Left forelimb (tissue), 1 donor: ENCODE data around the gene P2RY2.

Experiments
- DNase-seq: peaks from one replicate; pipeline ENCODE4 v3.0.0-alpha.2; 2018; ENCODE audit warnings: low spot score

P2RY2 gene

DNA sequence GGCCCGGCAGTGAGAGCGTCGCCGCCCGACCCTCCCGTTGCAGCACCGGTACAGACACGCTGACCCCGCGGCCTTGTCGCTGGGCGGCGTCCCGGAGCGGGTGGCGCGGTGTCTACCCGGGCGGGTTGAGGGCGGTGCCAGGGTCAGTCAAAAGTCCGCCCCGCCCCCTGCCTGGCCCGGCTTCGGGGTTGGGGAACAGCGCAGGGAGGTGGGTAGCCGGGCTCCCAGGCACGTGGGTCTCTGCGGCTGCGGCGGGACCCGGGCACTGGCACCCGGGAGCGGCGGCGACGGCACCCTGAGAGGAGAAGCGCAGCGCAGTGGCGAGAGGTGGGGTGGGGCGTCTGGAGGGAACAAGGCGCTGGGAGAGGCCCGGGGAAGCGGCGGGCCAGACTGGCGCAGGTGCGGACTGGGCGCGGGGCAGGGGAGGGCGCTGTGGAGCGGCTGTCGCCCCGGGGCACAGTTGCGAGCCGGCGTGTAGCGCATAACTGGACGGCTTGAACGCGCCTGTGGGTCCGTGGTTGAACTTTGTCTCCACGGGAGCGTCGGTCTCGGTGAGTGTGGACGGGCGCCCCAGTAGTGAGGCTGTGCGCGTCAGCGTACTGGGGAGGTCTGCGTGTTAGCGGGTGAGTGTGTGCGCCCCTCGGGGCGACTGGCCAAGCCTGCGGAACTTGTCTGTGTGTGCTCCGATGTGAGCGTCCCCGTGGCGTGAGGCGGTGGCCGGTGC, at the start of gene P2RY2:
P2RY2 (plus strand) TSS at position 176 of the 724 bp plus-strand sequence. CDS start 15,879 bp downstream, outside the sequence.
- DNase-seq: peak; percentile 75

DNA sequence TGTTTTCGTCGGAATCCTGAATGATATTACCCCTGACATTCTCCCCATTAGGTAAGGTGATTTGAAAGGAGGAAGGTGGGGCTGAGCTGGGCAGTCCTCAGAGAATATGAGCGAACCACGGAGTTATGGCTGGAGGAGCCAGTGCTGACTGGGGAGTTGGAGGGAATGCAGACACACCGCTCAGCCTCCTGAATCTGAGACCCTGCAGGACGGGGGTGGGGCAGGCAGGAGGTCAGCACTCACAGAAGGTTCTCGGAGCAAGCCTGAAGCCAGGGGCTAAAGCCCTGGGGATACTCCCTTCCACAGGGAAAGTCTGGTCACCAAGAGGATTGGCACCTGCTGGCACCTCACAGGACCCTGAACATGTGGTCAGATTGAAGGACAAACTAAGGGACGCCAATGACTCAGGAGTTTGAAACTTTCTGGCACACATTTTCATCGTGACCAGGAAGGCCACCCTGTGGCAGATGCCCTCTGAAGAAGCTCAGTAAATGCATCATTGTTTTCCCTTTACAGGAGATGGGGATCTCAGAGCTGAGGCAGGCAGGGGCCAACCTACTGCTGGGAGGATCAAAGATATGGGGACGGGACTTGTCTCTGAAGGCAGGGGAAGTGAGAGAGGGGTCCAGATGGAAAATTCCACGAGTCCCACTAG, 49.0 kb upstream of the P2RY2 start:
- no peak for DNase-seq

DNA sequence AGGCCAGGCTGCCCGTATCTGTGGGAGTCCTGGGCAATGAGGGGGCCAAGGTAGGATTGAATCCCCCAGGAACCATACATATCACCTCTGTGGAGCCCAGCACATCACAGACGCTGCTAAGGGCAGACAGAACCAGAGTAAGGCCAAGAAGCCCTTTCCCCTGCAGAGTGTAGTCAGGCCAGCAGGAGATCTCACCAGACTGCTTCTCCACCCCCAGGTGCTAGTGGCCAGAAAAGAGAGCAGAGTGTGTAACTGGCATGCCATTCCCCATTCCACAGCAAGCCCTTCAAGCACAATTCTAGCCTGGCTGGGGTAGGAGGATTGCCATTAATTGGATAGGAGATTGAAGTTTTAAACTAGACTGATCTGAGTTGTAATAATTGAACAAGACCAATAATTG, 47.9 kb upstream of the P2RY2 start:
- no peak for DNase-seq

DNA sequence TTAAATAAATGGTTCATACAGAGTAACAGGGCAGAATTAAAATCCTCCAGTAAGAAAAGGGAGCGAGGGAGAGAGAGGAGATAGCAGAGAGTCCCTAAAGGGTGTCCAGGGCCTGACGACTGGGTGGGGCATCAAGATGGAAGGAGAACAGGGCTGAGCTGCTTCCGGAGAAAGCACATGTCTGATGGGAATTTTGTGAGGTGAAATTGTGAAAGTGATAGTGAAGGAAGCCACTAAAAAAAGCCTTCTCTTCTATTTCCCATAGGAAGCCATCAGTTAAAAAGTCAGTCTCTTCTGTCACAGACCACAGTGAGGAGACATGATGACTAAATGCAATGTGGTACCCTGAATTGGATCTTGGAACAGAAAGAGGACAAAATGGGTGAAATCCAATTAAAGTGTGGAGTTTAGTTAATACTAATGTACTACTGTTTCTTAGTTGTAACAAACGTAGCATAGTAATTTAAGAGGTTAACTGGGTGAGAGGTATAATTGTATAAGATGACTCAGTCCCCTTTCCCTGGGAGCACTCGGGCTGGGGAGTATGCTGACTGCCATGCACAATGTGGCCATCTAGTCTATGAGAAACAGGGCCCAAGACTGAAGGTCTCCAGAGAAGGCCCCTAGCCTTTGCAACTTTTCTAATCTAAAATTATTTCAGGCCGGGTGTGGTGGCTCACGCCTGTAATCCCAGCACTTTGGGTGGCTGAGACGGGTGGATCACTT, 46.5 kb upstream of the P2RY2 start:
- DNase-seq: no peak

- DNase-seq: no peak
Measured at GRCh38 chr11:73172992-73173656, 45.0 kb upstream of the P2RY2 start.

GRCh38 chr11:73173755-73174494, 44.2 kb upstream of the P2RY2 start:
- DNase-seq: no peak

DNA sequence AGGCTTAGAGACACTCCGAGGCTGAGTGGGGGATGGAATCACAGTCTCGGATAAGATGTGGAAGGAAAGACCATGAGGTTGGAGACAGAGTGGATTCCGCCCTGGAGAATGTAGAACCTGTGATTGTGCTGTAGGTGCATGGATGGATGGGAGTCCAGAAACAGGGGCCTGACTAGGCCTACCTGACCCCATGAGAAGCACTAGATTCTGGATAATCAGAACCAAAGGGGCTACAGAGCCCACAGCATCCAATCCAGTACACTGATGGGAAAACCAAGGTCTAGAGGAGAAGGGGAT, 43.6 kb upstream of the P2RY2 start:
- no peak for DNase-seq

GRCh38 chr11:73175551-73176144, 42.4 kb upstream of the P2RY2 start:
- DNase-seq: no peak

- no peak for DNase-seq
Measured at GRCh38 chr11:73176145-73176873, 41.8 kb upstream of the P2RY2 start.

DNA sequence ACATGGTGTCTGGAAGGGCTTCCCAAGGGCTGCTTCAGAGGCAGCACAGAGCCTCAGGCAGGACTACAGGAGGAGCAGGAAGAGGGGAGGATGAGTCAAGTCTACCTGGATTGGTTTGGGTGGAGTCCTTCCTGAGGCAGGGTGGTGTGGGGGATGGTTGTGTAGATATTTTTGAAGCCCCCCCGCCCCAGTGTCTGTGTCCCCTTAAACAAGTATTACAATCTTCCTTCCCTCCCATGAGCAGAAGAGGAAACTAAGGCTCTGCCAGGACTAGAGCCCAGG, 41.3 kb upstream of the P2RY2 start:
- no peak for DNase-seq

GRCh38 chr11:73177380-73177777, 40.7 kb upstream of the P2RY2 start:
- no peak for DNase-seq

- DNase-seq: peak; percentile 90
Measured at GRCh38 chr11:73177778-73178539, 40.1 kb upstream of the P2RY2 start.

- DNase-seq: no peak
Measured at GRCh38 chr11:73178681-73179080, 39.4 kb upstream of the P2RY2 start.

DNA sequence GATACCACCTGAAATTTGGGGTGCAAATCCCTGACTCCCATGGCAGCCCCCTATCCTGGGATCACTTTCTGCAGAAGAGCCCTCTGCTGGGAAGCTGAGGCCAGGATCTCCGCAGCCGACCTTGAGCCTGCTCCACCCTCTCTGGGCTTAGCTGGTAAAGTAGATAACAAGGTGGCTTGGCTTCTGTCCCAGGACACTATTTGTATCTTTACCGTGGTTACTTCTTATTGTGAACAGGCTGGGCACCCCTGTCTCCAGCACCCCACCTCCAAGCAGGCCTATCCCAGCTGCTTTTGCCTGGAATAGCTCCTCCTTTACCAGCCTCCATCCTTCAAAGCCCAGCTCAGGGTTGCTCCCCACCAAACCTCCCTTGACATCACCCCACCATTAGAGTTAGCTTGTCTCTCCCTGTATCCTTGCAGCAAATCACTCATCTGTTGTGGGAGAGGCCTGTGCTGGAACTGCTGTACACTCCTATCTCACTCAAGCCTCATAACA, 35.2 kb upstream of the P2RY2 start:
- DNase-seq: no peak

DNA sequence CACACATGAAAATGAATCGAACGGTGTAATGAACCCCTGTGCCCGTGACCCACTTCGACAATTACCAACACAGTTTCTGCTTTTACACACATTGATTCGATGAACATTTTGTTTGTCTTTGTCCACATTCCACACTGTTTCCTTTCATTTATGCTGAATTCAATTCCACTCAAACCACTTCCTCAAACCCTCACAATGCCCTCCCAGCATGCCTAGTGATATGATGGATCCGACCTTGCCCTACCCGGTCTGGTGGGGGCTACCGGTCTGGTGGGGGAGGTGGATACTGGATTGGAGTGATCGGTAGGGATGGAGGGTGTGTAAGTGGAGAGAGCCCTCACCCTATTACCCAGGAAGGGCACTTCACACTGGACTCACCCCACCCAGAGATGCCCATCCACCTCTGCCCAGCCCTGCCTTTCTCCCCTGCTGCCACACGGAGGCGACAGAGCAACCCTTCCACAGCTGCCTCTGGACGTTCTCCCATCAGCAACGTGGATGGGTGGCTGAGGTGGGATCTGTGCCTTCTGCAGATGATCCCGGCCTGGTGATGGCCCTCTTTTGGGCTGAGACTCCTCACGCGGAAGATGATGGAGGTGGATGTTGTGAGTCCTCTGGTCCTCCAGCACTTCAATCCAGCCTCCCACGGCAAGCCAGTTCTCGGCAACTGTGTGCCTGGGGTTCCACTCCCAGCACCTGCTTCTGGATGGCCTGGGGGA, 33.0 kb upstream of the P2RY2 start:
- DNase-seq: no peak

- no peak for DNase-seq
Measured at GRCh38 chr11:73185680-73186293, 32.3 kb upstream of the P2RY2 start.

DNA sequence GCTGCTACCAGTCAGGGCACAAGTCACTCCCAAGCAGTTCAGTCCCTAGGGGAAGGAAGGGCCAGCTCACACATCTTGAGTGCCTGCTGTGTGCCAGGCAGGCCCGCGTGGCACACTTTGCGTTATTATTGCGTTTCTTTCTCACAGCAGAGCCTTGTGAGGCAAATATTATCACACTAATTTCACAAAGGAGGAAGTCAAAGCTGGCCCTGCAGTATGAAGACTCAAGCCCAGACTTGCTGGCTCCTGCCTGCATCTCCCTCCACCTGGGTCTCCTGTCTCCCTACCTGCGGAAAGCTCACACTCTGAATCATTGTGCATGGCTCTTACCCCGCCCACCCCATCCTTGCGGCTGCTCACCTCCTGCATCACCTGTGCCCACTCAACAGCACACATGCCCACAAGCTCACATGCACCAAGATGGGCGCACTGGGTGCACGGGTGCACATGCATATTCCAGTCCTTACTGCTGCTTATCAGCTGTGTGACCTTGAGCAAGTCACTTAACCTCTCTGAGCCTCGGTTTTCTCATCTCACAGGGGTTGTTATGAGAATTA, 31.7 kb upstream of the P2RY2 start:
- no peak for DNase-seq

DNA sequence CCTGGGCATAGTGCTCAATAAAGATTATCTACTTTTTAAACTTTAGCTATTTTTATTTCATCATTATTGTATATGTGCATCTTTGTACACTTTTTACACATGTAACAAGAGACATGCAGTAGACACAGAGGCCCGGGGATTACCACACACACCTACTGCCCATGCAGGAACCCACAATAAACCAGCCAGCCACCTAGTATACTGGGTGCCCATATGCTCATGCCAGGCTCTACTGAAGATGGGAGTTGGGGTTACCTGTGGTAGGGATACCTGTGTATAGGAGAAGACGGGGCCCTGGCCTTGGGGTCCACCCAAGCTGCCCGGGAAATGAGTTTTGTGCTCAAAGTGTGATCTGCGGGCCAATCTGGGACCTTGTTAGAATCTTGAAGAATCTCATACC, 31.2 kb upstream of the P2RY2 start:
- DNase-seq: no peak

GRCh38 chr11:73187854-73188253, 30.2 kb upstream of the P2RY2 start:
- no peak for DNase-seq
